ENCODE results near the gene MTLN. TPM values are rescaled to one million over a fixed set of nuclear protein-coding genes. Genes with fewer than 3 reads are reported as not detected.
A peak's percentile ranks its signal among the peaks of the same experiment; 100 is the strongest.

Gene MTLN
- total and polyA plus RNA-seq, 2 of the 13 experiments (the other 11 are each of a cell fraction or from before 2014, with no cell fraction given) = 37.1 to 50.4 TPM

DNA sequence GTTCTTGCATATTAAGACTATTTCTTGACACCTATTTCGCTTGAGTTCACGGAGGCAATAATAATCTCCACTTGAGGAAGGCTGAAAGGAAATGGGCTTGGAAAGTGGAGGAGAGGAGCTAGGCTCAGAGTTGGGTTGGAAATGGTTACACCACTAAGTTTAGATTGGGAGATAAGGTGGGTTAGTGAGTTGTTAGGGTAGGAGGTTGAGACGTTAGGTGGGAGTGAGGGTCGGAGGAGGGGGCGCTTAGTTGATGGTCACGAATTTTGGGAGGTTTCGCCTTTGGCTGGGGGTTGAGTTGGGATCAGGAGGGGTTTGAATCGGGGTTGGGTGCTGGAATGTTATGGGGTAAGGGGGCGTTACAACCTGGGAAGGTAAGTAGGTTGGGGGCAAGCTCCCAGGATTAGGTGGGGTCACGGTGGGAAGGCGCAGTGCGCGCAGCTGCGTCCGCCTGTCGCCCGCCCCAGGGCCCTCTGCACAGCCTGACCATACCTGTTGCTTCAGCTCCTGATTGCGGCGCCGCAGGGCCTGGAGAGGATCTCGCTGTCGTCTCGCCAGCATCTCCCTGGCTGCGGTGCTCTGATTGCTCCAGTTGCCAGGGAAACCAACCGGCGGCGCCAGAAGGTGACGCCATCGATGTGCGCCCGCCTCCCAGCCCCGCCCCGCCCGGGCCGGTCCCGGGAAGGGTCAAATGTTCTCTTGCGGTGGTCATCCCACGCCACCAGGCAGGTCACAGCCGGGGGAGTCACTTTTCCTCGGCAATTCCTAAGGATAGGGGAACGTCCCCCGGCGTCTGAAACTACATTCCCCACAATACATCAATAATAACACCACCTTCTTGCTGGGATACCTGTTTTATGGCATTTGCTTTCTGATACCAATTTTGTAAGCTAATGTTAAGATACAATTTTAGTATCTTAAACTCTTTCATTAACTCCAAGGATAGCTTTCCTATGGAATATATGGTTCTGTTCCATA, 7.7 kb downstream of the MTLN start, which contains the start of gene NPHP1 (continued):
- TF ChIP-seq SOX6 (IDR thresholded peaks at IDR 0.05) (no peak), SOX6 (CRISPR knock-in tag; IDR thresholded peaks at IDR 0.05) (peak; percentile 54; the same call in 1 of the 2 replicates), TOPORS (CRISPR knock-in tag; IDR thresholded peaks at IDR 0.05) (no peak; the same call in 1 of the 2 replicates), FOXP1 (IDR thresholded peaks at IDR 0.05) (no peak), FOXP1 (CRISPR knock-in tag; IDR thresholded peaks at IDR 0.05) (no peak), NFKBIZ (CRISPR knock-in tag; IDR thresholded peaks at IDR 0.05) (0 out of 2 replicates have a peak, but pooled peaks have one; percentile 53), KMT2A (CRISPR knock-in tag; IDR thresholded peaks at IDR 0.05) (peak; percentile 87), DR1 (CRISPR knock-in tag; IDR thresholded peaks at IDR 0.05) (0 out of 2 replicates have a peak, but pooled peaks have one; percentile 27), ZNF547 (CRISPR knock-in tag; IDR thresholded peaks at IDR 0.05) (peak; percentile 50; the same call in 1 of the 2 replicates), ZNF296 (CRISPR knock-in tag; conservative IDR thresholded peaks at IDR 0.05) (0 out of 2 replicates have a peak, but pooled peaks have one; percentile 77), TAF15 (IDR thresholded peaks at IDR 0.05; ENCODE audit: low read depth, low read length, poor library complexity, severe bottlenecking) (peak; percentile 70), CBX2 (IDR thresholded peaks at IDR 0.05; ENCODE audit: low read depth, low read length) (no peak), CBX2 (CRISPR knock-in tag; IDR thresholded peaks at IDR 0.05; ENCODE audit: low read depth) (no peak), ZBTB21 (CRISPR knock-in tag; IDR thresholded peaks at IDR 0.05) (0 out of 2 replicates have a peak, but pooled peaks have one; percentile 21), HNRNPLL (IDR thresholded peaks at IDR 0.05; ENCODE audit: low read depth, low read length, poor library complexity, severe bottlenecking) (peak; percentile 70), KLF9 (CRISPR knock-in tag; IDR thresholded peaks at IDR 0.05; ENCODE audit: low read depth) (no peak), GATA4 (IDR thresholded peaks at IDR 0.05; ENCODE audit: borderline replicate concordance, low read depth) (0 out of 2 replicates have a peak, but pooled peaks have one; percentile 28), KDM5B (CRISPR knock-in tag; IDR thresholded peaks at IDR 0.05; ENCODE audit: borderline replicate concordance) (peak; percentile 85; the same call in 1 of the 2 replicates), BRD4 (CRISPR knock-in tag; IDR thresholded peaks at IDR 0.05) (peak; percentile 70), MATR3 (CRISPR knock-in tag; IDR thresholded peaks at IDR 0.05) (no peak), ZBTB38 (CRISPR knock-in tag; IDR thresholded peaks at IDR 0.05) (peak; percentile 31; the same call in 1 of the 2 replicates)
- TF ChIP-seq, protein P1, sequence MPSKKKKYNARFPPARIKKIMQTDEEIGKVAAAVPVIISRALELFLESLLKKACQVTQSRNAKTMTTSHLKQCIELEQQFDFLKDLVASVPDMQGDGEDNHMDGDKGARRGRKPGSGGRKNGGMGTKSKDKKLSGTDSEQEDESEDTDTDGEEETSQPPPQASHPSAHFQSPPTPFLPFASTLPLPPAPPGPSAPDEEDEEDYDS (CRISPR knock-in tag; IDR thresholded peaks at IDR 0.05) = peak; percentile 58; the same call in 1 of the 2 replicates
- TF ChIP-seq, protein P2, sequence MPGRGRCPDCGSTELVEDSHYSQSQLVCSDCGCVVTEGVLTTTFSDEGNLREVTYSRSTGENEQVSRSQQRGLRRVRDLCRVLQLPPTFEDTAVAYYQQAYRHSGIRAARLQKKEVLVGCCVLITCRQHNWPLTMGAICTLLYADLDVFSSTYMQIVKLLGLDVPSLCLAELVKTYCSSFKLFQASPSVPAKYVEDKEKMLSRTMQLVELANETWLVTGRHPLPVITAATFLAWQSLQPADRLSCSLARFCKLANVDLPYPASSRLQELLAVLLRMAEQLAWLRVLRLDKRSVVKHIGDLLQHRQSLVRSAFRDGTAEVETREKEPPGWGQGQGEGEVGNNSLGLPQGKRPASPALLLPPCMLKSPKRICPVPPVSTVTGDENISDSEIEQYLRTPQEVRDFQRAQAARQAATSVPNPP (CRISPR knock-in tag; IDR thresholded peaks at IDR 0.05) = peak; percentile 58; the same call in 1 of the 2 replicates
- TF ChIP-seq, protein P3, sequence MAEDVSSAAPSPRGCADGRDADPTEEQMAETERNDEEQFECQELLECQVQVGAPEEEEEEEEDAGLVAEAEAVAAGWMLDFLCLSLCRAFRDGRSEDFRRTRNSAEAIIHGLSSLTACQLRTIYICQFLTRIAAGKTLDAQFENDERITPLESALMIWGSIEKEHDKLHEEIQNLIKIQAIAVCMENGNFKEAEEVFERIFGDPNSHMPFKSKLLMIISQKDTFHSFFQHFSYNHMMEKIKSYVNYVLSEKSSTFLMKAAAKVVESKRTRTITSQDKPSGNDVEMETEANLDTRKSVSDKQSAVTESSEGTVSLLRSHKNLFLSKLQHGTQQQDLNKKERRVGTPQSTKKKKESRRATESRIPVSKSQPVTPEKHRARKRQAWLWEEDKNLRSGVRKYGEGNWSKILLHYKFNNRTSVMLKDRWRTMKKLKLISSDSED (CRISPR knock-in tag; IDR thresholded peaks at IDR 0.05) = no peak
- TF ChIP-seq, protein P4, sequence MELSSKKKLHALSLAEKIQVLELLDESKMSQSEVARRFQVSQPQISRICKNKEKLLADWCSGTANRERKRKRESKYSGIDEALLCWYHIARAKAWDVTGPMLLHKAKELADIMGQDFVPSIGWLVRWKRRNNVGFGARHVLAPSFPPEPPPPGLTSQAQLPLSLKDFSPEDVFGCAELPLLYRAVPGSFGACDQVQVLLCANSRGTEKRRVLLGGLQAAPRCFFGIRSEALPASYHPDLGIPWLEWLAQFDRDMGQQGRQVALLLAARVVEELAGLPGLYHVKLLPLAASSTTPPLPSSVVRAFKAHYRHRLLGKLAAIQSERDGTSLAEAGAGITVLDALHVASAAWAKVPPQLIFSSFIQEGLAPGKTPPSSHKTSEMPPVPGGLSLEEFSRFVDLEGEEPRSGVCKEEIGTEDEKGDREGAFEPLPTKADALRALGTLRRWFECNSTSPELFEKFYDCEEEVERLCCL (CRISPR knock-in tag; IDR thresholded peaks at IDR 0.05; ENCODE audit: borderline replicate concordance) = no peak
- TF ChIP-seq, protein P5, sequence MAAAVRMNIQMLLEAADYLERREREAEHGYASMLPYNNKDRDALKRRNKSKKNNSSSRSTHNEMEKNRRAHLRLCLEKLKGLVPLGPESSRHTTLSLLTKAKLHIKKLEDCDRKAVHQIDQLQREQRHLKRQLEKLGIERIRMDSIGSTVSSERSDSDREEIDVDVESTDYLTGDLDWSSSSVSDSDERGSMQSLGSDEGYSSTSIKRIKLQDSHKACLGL (CRISPR knock-in tag; IDR thresholded peaks at IDR 0.05) = peak; percentile 52; the same call in 1 of the 2 replicates

Data from HepG2 (cell line).